Endothelial cell of umbilical vein (primary cell): ENCODE data around the gene MTRR. TPM values are rescaled to one million over a fixed set of nuclear protein-coding genes. Genes with fewer than 3 reads are reported as not detected.

ENCODE experiments used
- BruUV-seq: library from RNA; stranded (reverse); fragments of 400-500 nt; replicated peaks from 2 replicates; lab custom pipeline; 2021; lab: Mats Ljungman, UMichigan
- CTCF ChIA-PET: fragments of 300-600, 350-600 bp; sonication (Branson Sonifier 250); formaldehyde crosslinking; loops from one replicate; lab custom pipeline; 2021; ENCODE audit warnings: antibody characterized with exemption, inconsistent platforms; lab: Charles Lee
- POLR2A ChIA-PET: fragments of 300-600, 350-600 bp; sonication (Branson Sonifier 250); formaldehyde crosslinking; loops from one replicate; lab custom pipeline; 2021; ENCODE audit warnings: antibody characterized with exemption, inconsistent platforms; lab: Charles Lee
- DNase-seq: peaks from one replicate; pipeline ENCODE4 v3.0.0-alpha.2; 2011; ENCODE audit warnings: low read depth, low spot score
- FAIRE-seq: peaks from 2 replicates; lab custom pipeline; 2011; peaks lifted over from hg19 to GRCh38; lab: Jason Lieb, UNC
- H2AFZ ChIP-seq: 2 replicates; pipeline ENCODE4 v1.6.0; 2012; ENCODE audit warnings: low read depth, low read length, control low read depth, inconsistent platforms
- H3K27ac ChIP-seq: 2 replicates; pipeline ENCODE4 v1.5.1; 2011; ENCODE audit warnings: low read depth, mild to moderate bottlenecking, control low read depth, low read length, moderate library complexity; ENCODE audit not compliant: insufficient read depth
- H3K27me3 ChIP-seq, 2 experiments: 2 replicates each; pipeline versions ENCODE4 v1.6.0 to v1.6.1; 2011; ENCODE audit warnings: low read length in 2 of 2, mixed read lengths in 1 of 2; ENCODE audit not compliant: control insufficient read depth in 2 of 2, insufficient read depth in 2 of 2
- H3K36me3 ChIP-seq, 2 experiments: 2 replicates in 1 of 2; 3 replicates in 1 of 2; pipeline ENCODE4 v1.5.1; 2011; ENCODE audit warnings: low read length in 2 of 2, mild to moderate bottlenecking in 1 of 2, moderate library complexity in 1 of 2; ENCODE audit not compliant: control insufficient read depth in 2 of 2, insufficient read depth in 2 of 2; ENCODE audit errors: extremely low read depth in 1 of 2
- H3K4me1 ChIP-seq: 3 replicates; pipeline ENCODE4 v1.5.1; 2011; ENCODE audit warnings: mild to moderate bottlenecking, low read length; ENCODE audit not compliant: control insufficient read depth, insufficient read depth; ENCODE audit errors: extremely low read depth
- H3K4me2 ChIP-seq: 2 replicates; pipeline ENCODE4 v1.6.1; 2011; ENCODE audit warnings: low read length, control low read depth, mixed read lengths; ENCODE audit not compliant: insufficient read depth
- H3K4me3 ChIP-seq, 3 experiments: fragments of 200-600 bp in 1 of 3; sonication (generic), shearing (Covaris generic) in 1 of 3; replicated peaks in 1 of 3; 2 replicates each; pipeline ENCODE4 v1.5.1; 2011 to 2016; ENCODE audit warnings: control low read depth in 3 of 3, low read length in 3 of 3, mild to moderate bottlenecking in 2 of 3, inconsistent platforms in 1 of 3, low read depth in 1 of 3, moderate library complexity in 1 of 3; ENCODE audit not compliant: insufficient read depth in 1 of 3
- H3K79me2 ChIP-seq: 2 replicates; pipeline ENCODE4 v1.6.0; 2012; ENCODE audit warnings: low read length, inconsistent platforms; ENCODE audit not compliant: control insufficient read depth, insufficient read depth
- H3K9ac ChIP-seq: replicated peaks from 2 replicates; pipeline ENCODE3; 2011; ENCODE audit warnings: low read length, control low read depth; ENCODE audit not compliant: insufficient read depth; ENCODE audit errors: extremely low read depth
- H3K9me1 ChIP-seq: replicated peaks from 3 replicates; pipeline ENCODE4 v1.6.0; 2011; ENCODE audit warnings: mild to moderate bottlenecking, low read length; ENCODE audit not compliant: control insufficient read depth, insufficient read depth; ENCODE audit errors: extremely low read depth
- H3K9me3 ChIP-seq: replicated peaks from 2 replicates; pipeline ENCODE4 v1.5.1; 2012; ENCODE audit warnings: low read length, inconsistent platforms; ENCODE audit not compliant: control insufficient read depth, insufficient read depth
- H4K20me1 ChIP-seq: replicated peaks from 2 replicates; pipeline ENCODE3; 2011; ENCODE audit warnings: mild to moderate bottlenecking, low read length; ENCODE audit not compliant: control insufficient read depth, insufficient read depth; ENCODE audit errors: extremely low read depth
- CTCF ChIP-seq, 2 donors: IDR thresholded peaks; 1 replicate in 1 of 2; 2 replicates in 1 of 2; pipeline ENCODE4 v1.5.1; 2011; ENCODE audit warnings: low read length in 2 of 2, mild to moderate bottlenecking in 2 of 2, moderate library complexity in 2 of 2, control low read depth in 1 of 2, inconsistent platforms in 1 of 2, low read depth in 1 of 2; ENCODE audit not compliant: insufficient read depth in 1 of 2; ENCODE audit errors: extremely low read depth in 1 of 2
- EZH2 ChIP-seq: IDR thresholded peaks from 2 replicates; pipeline ENCODE4 v1.6.1; 2012; ENCODE audit warnings: borderline replicate concordance, low read depth, mild to moderate bottlenecking, moderate library complexity, low read length, inconsistent platforms; ENCODE audit not compliant: severe bottlenecking
- FOS ChIP-seq: IDR thresholded peaks from 2 replicates; pipeline ENCODE4 v1.6.1; 2011; ENCODE audit warnings: mild to moderate bottlenecking, low read length, moderate library complexity, borderline replicate concordance; ENCODE audit not compliant: insufficient read depth
- JUN ChIP-seq: IDR thresholded peaks from 2 replicates; pipeline ENCODE4 v1.6.1; 2011; ENCODE audit warnings: borderline replicate concordance, low read depth; ENCODE audit not compliant: insufficient read length, insufficient read depth
- MYC ChIP-seq: IDR thresholded peaks from one replicate; pipeline ENCODE4 v1.6.1; 2011; ENCODE audit warnings: mild to moderate bottlenecking, low read depth, low read length
- POLR2AphosphoS5 ChIP-seq: IDR thresholded peaks from 2 replicates; pipeline ENCODE4 v1.6.1; 2012; ENCODE audit warnings: low read depth, mild to moderate bottlenecking, control low read depth, low read length, moderate library complexity; ENCODE audit not compliant: insufficient read depth
- dilution Hi-C: fragments of 300-500 bp; cut with MboI; formaldehyde crosslinking; loops from one replicate; pipeline ENCODE4 v1.15.0; 2019; ENCODE audit warnings: low sequenced_read_pairs; ENCODE audit not compliant: extremely low pct_ligation_motif_present
- intact Hi-C: fragments of 100-400 bp; cut with micrococcal nuclease; formaldehyde crosslinking; loops from one replicate; pipeline ENCODE4 v1.10.0; 2022
- polyA plus RNA-seq, 4 experiments: library from polyadenylated mRNA; depleted of rRNA in 3 of 4; stranded (reverse) in 3 of 4; unstranded in 1 of 4; fragments of >200 nt; gene quantifications; 2 replicates each; pipeline versions ENCODE4 v1.2.1 to v1.2.3, GENCODE V29; 2011 to 2012; ENCODE audit warnings: missing spikeins in 1 of 4
- total RNA-seq: library from RNA; stranded (reverse); gene quantifications from 2 replicates; pipeline ENCODE4 v1.2.3, GENCODE V29; 2021

Gene MTRR
- total and polyA plus RNA-seq, 2 donors (not counting 3 experiments of a cell fraction or from before 2014, with no cell fraction given) = 24.3 to 37.1 TPM

GRCh38 chr5:7848296-7848695 lies 20.7 kb upstream of the MTRR start:
- ChIA-PET CTCF (no interaction called here), POLR2A (no interaction called here)
- dilution Hi-C loops = no loop called here
- H3K4me3 ChIP-seq = no peak overlapping the region
- intact Hi-C loops = no loop called here
- TF ChIP-seq FOS (no peak), POLR2AphosphoS5 (no peak), EZH2 (no peak), JUN (no peak), MYC (no peak), CTCF (IDR thresholded peaks at IDR 0.05; ENCODE audit: extremely low read depth in 1 of 2, insufficient read depth in 1 of 2, low read depth in 1 of 2, low read length in 2 of 2) (no peak)
- peaks cover 21 to 27% of the 10 kb centered on the region in 2 experiments for H3K27me3 ChIP-seq
- DNase-seq (no peak), FAIRE-seq (no peak)
- BruUV-seq = no TSS peak
- no peaks in the 10 kb centered on the region for H3K9me1 ChIP-seq
- H3K9ac ChIP-seq = no peak overlapping the region
- no peaks in the 10 kb centered on the region for H3K79me2 ChIP-seq
- H3K4me2 ChIP-seq = no peak overlapping the region
- no peak overlapping the region for H2AFZ ChIP-seq
- H3K9me3 ChIP-seq = no peaks in the 10 kb centered on the region
- no peaks in the 10 kb centered on the region for H3K4me1 ChIP-seq
- H3K27ac ChIP-seq = no peak overlapping the region
- H4K20me1 ChIP-seq = no peaks in the 10 kb centered on the region
- H3K36me3 ChIP-seq = no peaks in the 10 kb centered on the region
